GM12891 (cell line): ENCODE results near the gene FAF2.

Experiments
- PAX5 ChIP-seq: IDR thresholded peaks from 2 replicates; pipeline ENCODE4 v1.6.1; 2011; ENCODE audit warnings: low read length, moderate library complexity, mild to moderate bottlenecking; ENCODE audit not compliant: insufficient read depth, severe bottlenecking
- POLR2A ChIP-seq: IDR thresholded peaks from 2 replicates; pipeline ENCODE4 v1.6.1; 2011; ENCODE audit warnings: low read depth, low read length, control low read depth
- POLR2AphosphoS5 ChIP-seq: IDR thresholded peaks from 2 replicates; pipeline ENCODE4 v1.6.1; 2011; ENCODE audit warnings: low read depth, low read length, control low read depth
- POU2F2 ChIP-seq: IDR thresholded peaks from 2 replicates; pipeline ENCODE4 v1.6.1; 2011; ENCODE audit warnings: low read depth, mild to moderate bottlenecking, control low read depth, low read length, moderate library complexity
- SPI1 ChIP-seq: IDR thresholded peaks from 2 replicates; pipeline ENCODE4 v1.6.1; 2011; ENCODE audit warnings: low read depth, low read length, control low read depth
- TAF1 ChIP-seq: IDR thresholded peaks from 2 replicates; pipeline ENCODE4 v1.6.1; 2011; ENCODE audit warnings: low read depth, low read length, control low read depth

DNA sequence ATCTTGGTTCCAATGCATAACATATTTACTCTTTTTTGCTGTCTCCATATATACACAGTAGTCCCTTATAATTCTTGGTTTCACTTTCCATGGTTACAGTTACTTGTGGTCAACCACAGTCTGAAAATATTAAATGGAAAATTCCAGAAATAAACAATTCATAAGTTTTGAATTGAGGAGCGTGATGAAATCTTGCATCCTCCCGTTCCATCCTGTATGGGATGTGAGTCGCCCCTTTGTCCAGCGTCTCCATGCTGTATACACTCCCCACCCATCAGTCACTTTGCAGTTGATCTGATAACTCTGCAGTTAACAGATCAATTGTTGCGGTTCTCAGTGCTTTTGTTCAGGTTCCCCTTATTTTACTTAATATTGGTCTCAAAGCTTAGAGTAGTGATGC, 11.5 kb upstream of the FAF2 start:
- TF ChIP-seq POLR2A = no peak
- no peak for TF ChIP-seq POLR2AphosphoS5
- no peak for TF ChIP-seq TAF1
- TF ChIP-seq PAX5 = no peak
- no peak for TF ChIP-seq SPI1
- no peak for TF ChIP-seq POU2F2
